IMR-90 (cell line): ENCODE results near the gene PARP2. TPM values are rescaled to one million over a fixed set of nuclear protein-coding genes. Genes with fewer than 3 reads are reported as not detected.
A peak's percentile ranks its signal among the peaks of the same experiment; 100 is the strongest.

Experiments
- ATAC-seq: fragments of 200-7000 bp; cut with Tn5 transposase; 2 replicates; pipeline ENCODE4 v1.9.1; 2020; ENCODE audit warnings: low read depth, mild to moderate bottlenecking, moderate library complexity
- BruUV-seq: library from RNA; stranded (reverse); fragments of 400-500 nt; replicated peaks from 2 replicates; lab custom pipeline; 2021; lab: Mats Ljungman, UMichigan
- CTCF ChIA-PET: fragments of 300-600 bp; formaldehyde crosslinking; extraction: SDS; loops from one replicate; lab custom pipeline; 2021; ENCODE audit warnings: antibody characterized with exemption; lab: Yijun Ruan, JAX
- POLR2A ChIA-PET: fragments of 300-600 bp; sonication (Branson Sonifier 250); formaldehyde crosslinking; loops from one replicate; lab custom pipeline; 2022; ENCODE audit warnings: antibody characterized with exemption; ENCODE audit not compliant: unreplicated experiment; lab: Charles Lee
- DNase-seq: peaks from one replicate; pipeline ENCODE4 v3.0.0; 2013
- H2AFZ ChIP-seq: replicated peaks from 2 replicates; pipeline ENCODE3; 2013; ENCODE audit warnings: low read length, mild to moderate bottlenecking; ENCODE audit not compliant: poor library complexity
- H2AK5ac ChIP-seq: 2 replicates; pipeline ENCODE4 v1.6.1; 2013; ENCODE audit warnings: low read depth, low read length, inconsistent platforms
- H2AK9ac ChIP-seq: replicated peaks from 2 replicates; pipeline ENCODE3; 2013; ENCODE audit warnings: mild to moderate bottlenecking, low read depth, low read length, moderate library complexity; ENCODE audit not compliant: poor library complexity
- H2BK120ac ChIP-seq: 2 replicates; pipeline ENCODE4 v1.6.1; 2013; ENCODE audit warnings: low read depth, low read length, inconsistent platforms
- H2BK15ac ChIP-seq: 3 replicates; pipeline ENCODE4 v1.6.1; 2013; ENCODE audit warnings: low read depth, low read length, inconsistent platforms
- H2BK20ac ChIP-seq: 2 replicates; pipeline ENCODE4 v1.6.1; 2013; ENCODE audit warnings: low read depth, mild to moderate bottlenecking, inconsistent platforms, low read length, moderate library complexity
- H2BK5ac ChIP-seq: 2 replicates; pipeline ENCODE4 v1.6.1; 2013; ENCODE audit warnings: mild to moderate bottlenecking, low read depth, low read length, inconsistent platforms; ENCODE audit not compliant: poor library complexity, severe bottlenecking
- H3K14ac ChIP-seq: replicated peaks from 2 replicates; pipeline ENCODE4 v1.6.1; 2013; ENCODE audit warnings: low read depth, low read length, inconsistent platforms
- H3K18ac ChIP-seq: 2 replicates; pipeline ENCODE4 v1.6.1; 2013; ENCODE audit warnings: low read depth, low read length, control low read depth
- H3K23ac ChIP-seq: 2 replicates; pipeline ENCODE4 v1.6.1; 2013; ENCODE audit warnings: low read depth, low read length, inconsistent platforms
- H3K27ac ChIP-seq: 2 replicates; pipeline ENCODE4 v1.5.1; 2013; ENCODE audit warnings: mild to moderate bottlenecking, control low read depth, low read length; ENCODE audit not compliant: insufficient read depth
- H3K27me3 ChIP-seq: 2 replicates; pipeline ENCODE4 v1.6.1; 2013; ENCODE audit warnings: low read length; ENCODE audit not compliant: control insufficient read depth, insufficient read depth
- H3K36me3 ChIP-seq: 2 replicates; pipeline ENCODE4 v1.6.1; 2013; ENCODE audit warnings: low read length, mixed read lengths; ENCODE audit not compliant: control insufficient read depth, insufficient read depth
- H3K4ac ChIP-seq: 2 replicates; pipeline ENCODE4 v1.6.1; 2013; ENCODE audit warnings: low read depth, low read length, inconsistent platforms
- H3K4me1 ChIP-seq: 2 replicates; pipeline ENCODE4 v1.6.1; 2013; ENCODE audit warnings: low read length, mixed read lengths; ENCODE audit not compliant: control insufficient read depth, insufficient read depth
- H3K4me2 ChIP-seq: 2 replicates; pipeline ENCODE4 v1.6.1; 2013; ENCODE audit warnings: low read depth, mild to moderate bottlenecking, control low read depth, low read length, moderate library complexity
- H3K4me3 ChIP-seq: 2 replicates; pipeline ENCODE4 v1.5.1; 2013; ENCODE audit warnings: low read depth, mild to moderate bottlenecking, control low read depth, low read length, moderate library complexity; ENCODE audit not compliant: insufficient read depth
- H3K56ac ChIP-seq: 2 replicates; pipeline ENCODE4 v1.6.1; 2013; ENCODE audit warnings: low read length, inconsistent platforms; ENCODE audit not compliant: insufficient read depth; ENCODE audit errors: extremely low read depth
- H3K79me1 ChIP-seq, 2 experiments: 2 replicates each; pipeline ENCODE4 v1.6.1; 2013; ENCODE audit warnings: low read length in 2 of 2, inconsistent platforms in 1 of 2, low read depth in 1 of 2
- H3K9ac ChIP-seq: 2 replicates; pipeline ENCODE4 v1.6.1; 2013; ENCODE audit warnings: low read depth, low read length, control low read depth
- H3K9me1 ChIP-seq: 2 replicates; pipeline ENCODE4 v1.6.1; 2013; ENCODE audit warnings: low read length, inconsistent platforms; ENCODE audit not compliant: insufficient read depth
- H3K9me3 ChIP-seq: 2 replicates; pipeline ENCODE4 v1.6.1; 2013; ENCODE audit warnings: low read length; ENCODE audit not compliant: control insufficient read depth, insufficient read depth
- H4K20me1 ChIP-seq: 2 replicates; pipeline ENCODE4 v1.6.1; 2013; ENCODE audit warnings: low read length, inconsistent platforms; ENCODE audit not compliant: insufficient read depth
- H4K5ac ChIP-seq: 2 replicates; pipeline ENCODE4 v1.6.1; 2013; ENCODE audit warnings: mild to moderate bottlenecking, low read depth, low read length, control low read depth
- H4K8ac ChIP-seq, 2 experiments: 2 replicates each; pipeline ENCODE4 v1.6.1; 2013; ENCODE audit warnings: low read depth in 2 of 2, low read length in 2 of 2, control low read depth in 1 of 2, inconsistent platforms in 1 of 2
- H4K91ac ChIP-seq: 2 replicates; pipeline ENCODE4 v1.6.1; 2013; ENCODE audit warnings: low read depth, low read length, inconsistent platforms; ENCODE audit not compliant: insufficient read depth
- CTCF ChIP-seq: conservative IDR thresholded peaks from 2 replicates; pipeline ENCODE4 v1.5.1; 2012; ENCODE audit warnings: mild to moderate bottlenecking, low read depth, low read length, improper control_type of control experiment
- FOS ChIP-seq: fragments of 150-350 bp; IDR thresholded peaks from 2 replicates; pipeline ENCODE4 v1.6.1; 2016; ENCODE audit warnings: low read depth, low read length
- SMC3 ChIP-seq: fragments of 150-350 bp; IDR thresholded peaks from 2 replicates; pipeline ENCODE4 v1.6.1; 2016; ENCODE audit warnings: low read depth, mild to moderate bottlenecking, antibody characterized with exemption, low read length, moderate library complexity
- whole genome bisulfite sequencing, 2 experiments: methylation state at CpG; one replicate each; pipeline versions ENCODE4 v1.1.5 to v1.1.7; 2013; ENCODE audit warnings: missing lambda C conversion rate in 2 of 2; ENCODE audit not compliant: insufficient read length in 1 of 2; ENCODE audit errors: extremely low coverage in 2 of 2; 5-methylcytosine and 5-hydroxymethylcytosine counted together
- dilution Hi-C: fragments of 300-500 bp; cut with HindIII; formaldehyde crosslinking; loops from one replicate; pipeline ENCODE4 v1.14.3; 2018; ENCODE audit warnings: low sequenced_read_pairs; ENCODE audit not compliant: unreplicated experiment
- in situ Hi-C: fragments of 300-500 bp; cut with MboI; formaldehyde crosslinking; loops from 3 replicates; pipeline ENCODE4 v1.14.3; 2019; ENCODE audit warnings: low sequenced_read_pairs, inconsistent platforms, mixed read lengths
- intact Hi-C: fragments of 100-400 bp; cut with micrococcal nuclease; formaldehyde crosslinking; loops from 2 replicates; pipeline ENCODE4 v1.10.0; 2022
- polyA plus RNA-seq, 3 experiments: library from polyadenylated mRNA; depleted of rRNA; stranded (reverse); fragments of >200 nt; gene quantifications; 2 replicates each; pipeline ENCODE4 v1.2.3, GENCODE V29; 2012; ENCODE audit warnings: low replicate concordance in 1 of 3
- total RNA-seq: library from RNA; depleted of rRNA; stranded (reverse); fragments of >200 nt; gene quantifications from 2 replicates; pipeline ENCODE4 v1.2.3, GENCODE V29; 2012

PARP2 gene
- total and polyA plus RNA-seq, 2 of the 4 experiments (the other 2 are of a cell fraction) = 11.7 to 19.1 TPM

- Histone ChIP-seq H4K8ac (no peak overlapping the region), H3K79me1 (peaks cover 0 to 10% of the 10 kb centered on the region in 2 experiments; a peak in 2 of 4 replicates), H3K18ac (no peak overlapping the region), H3K27ac (no peak overlapping the region), H2BK5ac (no peak overlapping the region), H3K56ac (no peak overlapping the region), H3K9me1 (0 out of 2 replicates have a peak, but pooled peaks cover 8% of the 10 kb centered on the region), H3K23ac (no peak overlapping the region), H2AK9ac (no peak overlapping the region), H4K20me1 (no peaks in the 10 kb centered on the region), H3K36me3 (peaks cover 46% of the 10 kb centered on the region), H3K14ac (no peak overlapping the region), H2BK20ac (no peak overlapping the region), H2AFZ (no peak overlapping the region), H3K9me3 (no peaks in the 10 kb centered on the region), H3K27me3 (no peaks in the 10 kb centered on the region), H4K91ac (no peak overlapping the region), H3K4me1 (no peaks in the 10 kb centered on the region), H2BK120ac (no peak overlapping the region), H3K4me3 (no peak overlapping the region), H4K5ac (no peak overlapping the region), H3K4ac (no peak overlapping the region), H2AK5ac (no peak overlapping the region), H3K9ac (no peak overlapping the region), H3K4me2 (no peak overlapping the region), H2BK15ac (no peak overlapping the region)
- dilution Hi-C loops (no loop called here), intact Hi-C loops (no loop called here), in situ Hi-C loops (no loop called here)
- ChIA-PET POLR2A (no interaction called here), CTCF (interaction anchor here (1.3 to 1.4 kb wide), 2 partner anchors 14 to 209 kb away, joined by 3 to 6 read pairs; no protein-coding TSS in a partner anchor)
- WGBS, 2 experiments = no CpG with 5 or more reads among the region's 10 CpGs
- no TSS peak for BruUV-seq
- DNase-seq = peak; percentile 24
- ATAC-seq = no peak
- TF ChIP-seq CTCF (no peak), FOS (0 out of 2 replicates have a peak, but pooled peaks have one; percentile 15), SMC3 (no peak)
Observed at GRCh38 chr14:20400965-20401593, 57.6 kb downstream of the PARP2 start.
